Measurements from ENCODE around the gene PRKN.

- TF ChIP-seq CTCF (IDR thresholded peaks at IDR 0.05) (no peak), POLR2A (IDR thresholded peaks at IDR 0.05) (no peak)
Measured at GRCh38 chr6:161744211-161745067, 983.1 kb downstream of the PRKN start.
